SU-DHL-6 (cell line): ENCODE results near the gene DYDC2.

Source experiments
- H2AFZ ChIP-seq: fragments of 200-600 bp; sonication (generic); 2 replicates; pipeline ENCODE4 v1.6.1; 2014; ENCODE audit warnings: low read depth, mild to moderate bottlenecking, moderate library complexity, mixed read lengths, antibody characterized with exemption, low read length; ENCODE audit not compliant: severe bottlenecking
- H3F3A ChIP-seq: fragments of 200-600 bp; shearing (Covaris generic); 2 replicates; pipeline ENCODE4 v1.6.0; 2016; ENCODE audit warnings: antibody characterized with exemption, mild to moderate bottlenecking; ENCODE audit not compliant: insufficient read depth
- H3K27ac ChIP-seq: fragments of 200-600 bp; sonication (generic); 2 replicates; pipeline ENCODE4 v1.5.1; 2016; ENCODE audit warnings: low read depth, mild to moderate bottlenecking, low read length, moderate library complexity, mixed read lengths
- H3K27me3 ChIP-seq: fragments of 200-600 bp; sonication (generic), shearing (Covaris generic); 2 replicates; pipeline ENCODE4 v1.6.0; 2014; ENCODE audit warnings: mild to moderate bottlenecking, low read length
- H3K36me3 ChIP-seq: fragments of 200-600 bp; sonication (generic); 2 replicates; pipeline ENCODE4 v1.6.1; 2014; ENCODE audit warnings: mild to moderate bottlenecking, low read length, mixed read lengths
- H3K4me2 ChIP-seq: fragments of 300-600, 200-600 bp; shearing (Covaris generic), sonication (generic); 2 replicates; pipeline ENCODE4 v1.6.0; 2014; ENCODE audit warnings: low read length, low read depth, mild to moderate bottlenecking; ENCODE audit not compliant: poor library complexity, severe bottlenecking
- H3K4me3 ChIP-seq: fragments of 200-600 bp; sonication (generic); 2 replicates; pipeline ENCODE4 v1.5.1; 2014; ENCODE audit warnings: antibody characterized with exemption, low read length, mild to moderate bottlenecking, mixed read lengths; ENCODE audit not compliant: insufficient read depth, poor library complexity, severe bottlenecking
- H3K79me2 ChIP-seq: fragments of 200-600 bp; sonication (generic); 2 replicates; pipeline ENCODE4 v1.6.1; 2014; ENCODE audit warnings: mild to moderate bottlenecking, low read length, moderate library complexity; ENCODE audit not compliant: insufficient read depth
- H3K9ac ChIP-seq: fragments of 200-600 bp; sonication (generic); 2 replicates; pipeline ENCODE4 v1.7.0; 2014; ENCODE audit warnings: mild to moderate bottlenecking, low read length
- H3K9me2 ChIP-seq: fragments of 200-600 bp; sonication (generic); replicated peaks from 2 replicates; pipeline ENCODE4 v1.6.1; 2014; ENCODE audit warnings: low read length; ENCODE audit not compliant: insufficient read depth
- H3K9me3 ChIP-seq: fragments of 200-600 bp; sonication (generic); 2 replicates; pipeline ENCODE4 v1.6.1; 2014; ENCODE audit warnings: low read length, mixed read lengths; ENCODE audit not compliant: insufficient read depth
- H4K20me1 ChIP-seq: fragments of 200-600 bp; sonication (generic); 2 replicates; pipeline ENCODE4 v1.6.1; 2014; ENCODE audit warnings: low read depth, mild to moderate bottlenecking, antibody characterized with exemption, low read length, moderate library complexity, mixed read lengths
- EZH2phosphoT487 ChIP-seq: fragments of 200-600 bp; sonication (generic), shearing (Covaris generic); conservative IDR thresholded peaks from 2 replicates; pipeline ENCODE4 v1.6.1; 2018; ENCODE audit warnings: mild to moderate bottlenecking, antibody characterized with exemption, low read length, moderate library complexity, mixed read lengths
- TF ChIP-seq, protein P1 (sequence below): fragments of 200-600 bp; sonication (generic); IDR thresholded peaks from one replicate; pipeline ENCODE4 v1.5.1; 2017; ENCODE audit warnings: antibody characterized with exemption, mild to moderate bottlenecking, low read length, moderate library complexity; ENCODE audit not compliant: insufficient read depth, poor library complexity, severe bottlenecking

DYDC2 gene

DNA sequence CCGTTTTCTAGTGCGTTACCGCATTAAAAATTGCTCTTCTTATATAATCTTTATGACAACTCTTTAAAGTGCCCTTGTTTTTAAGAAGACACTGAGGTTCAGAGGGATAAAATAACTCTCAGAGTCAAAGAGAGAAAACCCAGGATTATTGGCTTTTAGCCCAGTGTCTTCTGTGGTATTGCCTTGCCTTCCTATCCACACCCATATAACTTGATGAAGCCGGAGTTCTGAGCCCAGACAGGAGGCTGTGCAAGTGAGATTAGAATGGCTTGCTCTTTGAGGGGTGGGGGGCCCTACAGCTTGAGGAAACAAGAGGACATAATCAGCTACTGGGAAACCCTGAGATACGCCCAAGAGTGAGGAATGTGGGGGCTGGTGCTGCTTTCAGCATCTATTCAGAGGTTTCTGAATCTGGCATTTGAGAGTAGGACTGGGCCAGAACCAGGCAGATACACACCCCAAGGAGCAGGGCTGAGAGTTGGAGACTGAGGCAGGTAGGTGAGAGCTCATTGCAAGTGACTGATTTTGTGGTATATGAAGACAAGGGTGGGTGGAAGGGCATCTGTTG lies 54.1 kb downstream of the DYDC2 start:
- Histone ChIP-seq H3F3A (no peaks in the 10 kb centered on the region), H3K4me3 (no peak overlapping the region), H3K27ac (no peak overlapping the region), H3K4me2 (no peak overlapping the region), H3K79me2 (no peaks in the 10 kb centered on the region), H4K20me1 (no peaks in the 10 kb centered on the region), H3K36me3 (no peaks in the 10 kb centered on the region), H3K9ac (no peak overlapping the region), H3K9me2 (no peaks in the 10 kb centered on the region), H3K27me3 (no peaks in the 10 kb centered on the region), H3K9me3 (no peaks in the 10 kb centered on the region), H2AFZ (no peak overlapping the region)
- TF ChIP-seq, protein P1, sequence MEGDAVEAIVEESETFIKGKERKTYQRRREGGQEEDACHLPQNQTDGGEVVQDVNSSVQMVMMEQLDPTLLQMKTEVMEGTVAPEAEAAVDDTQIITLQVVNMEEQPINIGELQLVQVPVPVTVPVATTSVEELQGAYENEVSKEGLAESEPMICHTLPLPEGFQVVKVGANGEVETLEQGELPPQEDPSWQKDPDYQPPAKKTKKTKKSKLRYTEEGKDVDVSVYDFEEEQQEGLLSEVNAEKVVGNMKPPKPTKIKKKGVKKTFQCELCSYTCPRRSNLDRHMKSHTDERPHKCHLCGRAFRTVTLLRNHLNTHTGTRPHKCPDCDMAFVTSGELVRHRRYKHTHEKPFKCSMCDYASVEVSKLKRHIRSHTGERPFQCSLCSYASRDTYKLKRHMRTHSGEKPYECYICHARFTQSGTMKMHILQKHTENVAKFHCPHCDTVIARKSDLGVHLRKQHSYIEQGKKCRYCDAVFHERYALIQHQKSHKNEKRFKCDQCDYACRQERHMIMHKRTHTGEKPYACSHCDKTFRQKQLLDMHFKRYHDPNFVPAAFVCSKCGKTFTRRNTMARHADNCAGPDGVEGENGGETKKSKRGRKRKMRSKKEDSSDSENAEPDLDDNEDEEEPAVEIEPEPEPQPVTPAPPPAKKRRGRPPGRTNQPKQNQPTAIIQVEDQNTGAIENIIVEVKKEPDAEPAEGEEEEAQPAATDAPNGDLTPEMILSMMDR: no peak
- TF ChIP-seq EZH2phosphoT487: no peak

DNA sequence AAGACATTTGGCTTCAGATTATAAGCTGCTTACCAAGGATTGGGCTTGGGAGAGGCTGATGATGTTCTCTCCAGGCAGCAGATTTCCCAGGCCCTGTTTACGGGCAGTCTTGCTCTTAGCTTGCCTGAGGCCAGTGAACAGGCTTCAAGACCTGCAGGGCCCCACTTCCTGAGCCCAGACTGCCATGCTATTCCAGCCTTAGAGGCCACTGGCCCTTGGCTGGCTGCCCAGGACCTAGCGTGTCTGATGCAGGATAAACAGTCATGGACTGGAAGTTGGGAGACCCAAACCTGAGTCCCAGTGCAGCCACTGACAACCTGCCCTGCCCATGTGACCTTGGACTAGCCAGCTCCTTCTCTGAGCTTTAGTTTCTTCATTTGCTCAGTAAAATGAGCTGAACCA lies 54.7 kb downstream of the DYDC2 start:
- no peak for TF ChIP-seq EZH2phosphoT487
- TF ChIP-seq, protein P1: no peak
- no peak overlapping the region for H3K4me3 ChIP-seq
- no peaks in the 10 kb centered on the region for H3F3A ChIP-seq
- H4K20me1 ChIP-seq: no peaks in the 10 kb centered on the region
- H3K79me2 ChIP-seq: no peaks in the 10 kb centered on the region
- no peaks in the 10 kb centered on the region for H3K27me3 ChIP-seq
- no peak overlapping the region for H3K27ac ChIP-seq
- no peak overlapping the region for H3K9ac ChIP-seq
- no peaks in the 10 kb centered on the region for H3K9me3 ChIP-seq
- no peak overlapping the region for H3K4me2 ChIP-seq
- no peaks in the 10 kb centered on the region for H3K9me2 ChIP-seq
- no peaks in the 10 kb centered on the region for H3K36me3 ChIP-seq
- no peak overlapping the region for H2AFZ ChIP-seq

DNA sequence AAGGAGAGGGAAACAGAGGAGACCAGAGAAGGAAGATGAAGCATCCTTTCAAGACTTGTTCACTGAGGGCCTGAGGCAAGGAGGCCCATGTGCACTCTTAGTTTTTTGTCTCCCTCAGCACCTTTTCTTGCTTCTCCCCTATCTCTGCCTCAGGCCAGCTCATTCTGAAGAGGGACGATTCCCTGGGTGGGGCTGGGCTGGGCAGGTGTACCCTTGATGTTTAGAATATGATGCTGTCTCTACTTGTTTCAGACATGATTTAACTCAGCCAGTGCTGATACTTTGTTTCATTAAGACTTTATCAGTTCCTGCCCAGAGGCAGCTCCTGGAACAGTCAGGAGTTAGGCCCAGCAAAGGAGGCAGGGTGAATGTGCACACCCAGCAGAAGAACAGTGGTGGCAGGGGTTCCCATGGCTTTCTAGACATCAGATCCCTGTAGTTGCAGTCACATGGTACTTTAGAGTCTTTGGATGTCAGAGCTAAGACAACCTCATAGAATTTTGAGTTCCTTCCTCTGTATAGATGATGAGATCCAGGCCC lies 55.2 kb downstream of the DYDC2 start:
- Histone ChIP-seq H3K9me3 (no peaks in the 10 kb centered on the region), H3K79me2 (no peaks in the 10 kb centered on the region), H3K27me3 (no peaks in the 10 kb centered on the region), H3K9ac (no peak overlapping the region), H2AFZ (no peak overlapping the region), H4K20me1 (no peaks in the 10 kb centered on the region), H3K27ac (no peak overlapping the region), H3K4me3 (no peak overlapping the region), H3F3A (no peaks in the 10 kb centered on the region), H3K9me2 (no peaks in the 10 kb centered on the region), H3K4me2 (no peak overlapping the region), H3K36me3 (no peaks in the 10 kb centered on the region)
- no peak for TF ChIP-seq EZH2phosphoT487

DNA sequence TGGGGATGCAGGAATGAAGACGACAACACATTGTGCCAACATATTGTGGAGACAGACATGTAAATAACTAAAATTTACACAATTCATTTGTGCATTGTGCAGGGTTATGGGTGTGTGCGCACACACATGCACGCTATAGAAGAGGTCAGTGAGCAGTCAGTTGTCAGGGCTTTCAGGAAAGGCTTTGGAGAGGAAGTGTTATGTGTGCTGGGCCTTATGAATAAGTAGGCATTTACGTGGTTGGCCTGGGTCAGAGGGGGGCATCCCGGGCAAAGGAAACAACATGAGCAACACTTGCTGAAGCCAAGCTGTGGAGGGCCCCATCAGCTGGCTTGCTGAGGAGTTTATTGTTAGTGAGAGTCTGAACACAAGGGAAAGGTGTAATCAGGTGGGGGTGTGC lies 55.9 kb downstream of the DYDC2 start:
- no peaks in the 10 kb centered on the region for H3K9me3 ChIP-seq
- H3K4me3 ChIP-seq: no peak overlapping the region
- H4K20me1 ChIP-seq: no peaks in the 10 kb centered on the region
- no peak overlapping the region for H3K9ac ChIP-seq
- no peak overlapping the region for H2AFZ ChIP-seq
- no peaks in the 10 kb centered on the region for H3K27me3 ChIP-seq
- H3F3A ChIP-seq: no peaks in the 10 kb centered on the region
- no peak overlapping the region for H3K4me2 ChIP-seq
- no peak overlapping the region for H3K27ac ChIP-seq
- H3K9me2 ChIP-seq: no peaks in the 10 kb centered on the region
- no peak for TF ChIP-seq EZH2phosphoT487
- TF ChIP-seq, protein P1: no peak
- H3K79me2 ChIP-seq: no peaks in the 10 kb centered on the region
- no peaks in the 10 kb centered on the region for H3K36me3 ChIP-seq
